DMS153 treated with DMSO at 0.1 percent for 48 hours (cell line): Measurements from ENCODE around the gene ZNF66.
"Not testable (repeated sequence)": the region's sequence is repeated elsewhere in the genome, so short reads cannot be mapped to it uniquely, and the experiment has no call there.

ENCODE experiments used
- DNase-seq: peaks from one replicate; lab custom pipeline; 2025; ENCODE audit not compliant: unreplicated experiment; lab: John Stamatoyannopoulos, UW

ZNF66 gene

DNA sequence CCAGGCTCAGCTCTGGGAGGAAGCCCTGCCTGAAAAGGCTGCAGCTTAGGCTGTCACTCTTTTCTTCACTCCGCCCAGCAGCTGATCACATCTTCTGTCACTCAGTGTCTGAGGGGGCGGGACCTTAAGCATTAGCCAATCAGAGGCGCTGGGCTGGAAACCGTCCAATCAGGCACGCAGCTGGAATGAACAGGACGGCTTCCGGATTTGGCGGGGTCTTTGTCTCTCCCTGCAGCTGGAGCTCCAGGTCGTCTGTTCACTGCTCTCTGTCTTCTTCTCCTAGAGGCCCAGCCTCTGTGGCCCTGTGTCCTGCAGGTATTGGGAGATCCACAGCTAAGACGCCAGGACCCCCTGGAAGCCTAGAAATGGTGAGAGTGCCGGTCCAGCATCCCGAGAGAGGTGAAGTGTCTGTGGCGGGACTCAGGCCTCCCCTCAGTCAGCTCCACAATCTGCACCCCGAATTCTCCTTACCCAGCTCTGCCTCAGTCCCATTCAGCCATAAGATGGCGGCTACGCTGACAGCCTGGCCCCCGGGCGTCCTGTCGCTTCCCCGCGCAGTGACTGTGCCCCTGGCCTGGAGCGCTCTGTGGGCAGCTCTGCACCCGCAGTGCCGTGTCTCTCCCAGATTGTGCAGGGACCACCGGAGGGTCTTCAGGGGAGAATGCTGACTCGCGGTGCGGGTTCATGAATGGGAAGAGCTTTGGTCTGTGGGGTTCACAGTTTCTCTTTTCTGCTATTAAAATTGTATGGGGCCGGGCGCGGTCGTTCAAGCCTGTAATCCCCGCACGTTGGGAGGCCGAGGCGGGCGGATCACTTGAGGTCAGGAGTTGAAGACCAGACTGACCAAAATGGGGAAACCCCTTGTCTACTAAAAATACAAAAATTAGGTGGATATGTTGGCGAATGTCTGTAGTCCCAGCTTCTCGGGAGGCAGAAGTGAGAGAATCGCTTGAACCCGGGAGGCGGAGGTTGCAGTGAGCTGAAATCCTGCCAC lies at the start of gene ZNF66:
ZNF66 (plus strand) TSS at position 222 of the 994 bp plus-strand sequence; CDS start at position 366, 144 bp downstream.
- peak; percentile 70 for DNase-seq

DNA sequence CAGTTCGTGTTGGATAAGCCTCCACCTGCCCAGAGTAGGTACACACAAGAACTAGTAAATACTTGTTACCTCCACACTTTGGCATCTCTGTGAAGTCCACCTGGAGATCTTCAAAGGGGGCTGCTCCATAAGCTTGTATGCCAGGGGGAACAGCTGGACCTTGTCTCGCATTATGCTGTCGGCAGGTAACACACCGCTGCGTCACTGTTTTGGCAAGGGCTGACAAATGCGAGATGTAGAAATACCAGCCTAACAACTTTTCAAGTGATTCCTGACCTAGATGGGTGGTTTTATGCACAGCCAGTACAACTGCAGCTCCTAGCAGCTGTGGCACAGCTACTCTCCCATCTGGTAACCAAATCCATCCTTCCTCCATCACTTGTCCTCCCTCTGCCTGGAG lies 25.9 kb upstream of the ZNF66 start:
- not testable (repeated sequence) for DNase-seq

DNA sequence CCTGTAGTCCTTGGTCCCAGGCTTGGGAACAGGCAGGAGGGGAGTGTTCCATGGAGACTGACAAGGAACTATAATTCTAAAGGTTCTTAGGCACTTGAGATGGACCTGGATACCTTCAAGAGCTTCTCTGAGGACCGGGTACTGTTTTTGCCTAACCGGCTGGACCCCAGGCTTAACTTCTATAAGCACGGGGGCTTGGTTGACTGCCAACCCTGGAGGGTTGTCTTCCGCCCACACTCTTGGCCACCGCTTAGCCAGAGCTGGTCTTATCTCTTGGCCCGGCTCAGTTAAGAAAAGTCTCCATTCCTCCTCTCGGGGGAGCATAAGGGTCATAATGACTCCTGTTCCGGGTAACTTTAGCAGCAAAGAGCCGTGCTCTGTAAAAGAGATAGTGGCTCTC lies 23.8 kb upstream of the ZNF66 start:
- not testable (repeated sequence) for DNase-seq

DNA sequence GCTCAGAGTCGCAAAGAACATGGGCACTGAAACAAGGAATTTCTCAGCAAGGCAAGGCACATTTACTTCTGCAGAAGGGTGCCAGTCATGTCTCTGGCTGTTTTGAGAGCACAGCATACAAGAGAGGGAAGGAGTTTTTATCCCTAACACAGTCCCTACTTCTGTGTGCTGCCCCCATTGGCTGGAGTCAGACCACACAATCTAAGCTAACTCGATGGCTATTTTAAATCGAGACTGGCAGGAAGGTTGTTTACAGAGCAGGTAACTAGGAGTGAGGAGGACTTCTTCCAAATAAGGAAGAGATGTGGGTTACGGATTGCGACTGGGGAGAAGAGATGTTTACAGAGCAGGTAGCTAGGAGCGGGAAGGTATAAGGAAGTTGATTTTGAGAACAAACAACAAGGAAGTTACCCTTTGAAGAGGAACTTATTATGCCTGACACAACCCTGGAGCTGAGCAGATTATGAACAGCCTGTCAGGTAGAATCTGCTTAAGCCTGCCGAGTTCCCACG lies 6.8 kb upstream of the ZNF66 start:
- not testable (repeated sequence) for DNase-seq

- no peak for DNase-seq
Observed at GRCh38 chr19:20787786-20788185, 11.7 kb downstream of the ZNF66 start.

DNA sequence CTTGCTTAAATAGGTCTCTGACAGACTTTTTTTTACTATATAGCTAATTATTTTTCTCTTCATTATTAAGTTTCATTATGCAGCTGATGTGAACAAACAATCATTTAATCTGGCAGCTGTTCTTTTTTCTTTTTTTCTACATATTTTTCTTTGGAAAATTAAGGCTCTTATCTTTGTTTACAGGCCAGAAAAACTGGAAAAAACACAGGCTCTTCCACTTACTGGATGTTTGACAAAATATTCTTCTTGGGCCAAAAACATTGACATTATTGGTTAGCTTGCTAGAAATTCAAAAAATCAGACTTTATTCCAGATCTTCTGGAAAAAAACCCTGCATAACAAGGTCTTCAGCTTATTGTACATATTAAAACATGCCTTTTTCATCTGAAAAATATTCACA lies 15.7 kb downstream of the ZNF66 start:
- no peak for DNase-seq

DNA sequence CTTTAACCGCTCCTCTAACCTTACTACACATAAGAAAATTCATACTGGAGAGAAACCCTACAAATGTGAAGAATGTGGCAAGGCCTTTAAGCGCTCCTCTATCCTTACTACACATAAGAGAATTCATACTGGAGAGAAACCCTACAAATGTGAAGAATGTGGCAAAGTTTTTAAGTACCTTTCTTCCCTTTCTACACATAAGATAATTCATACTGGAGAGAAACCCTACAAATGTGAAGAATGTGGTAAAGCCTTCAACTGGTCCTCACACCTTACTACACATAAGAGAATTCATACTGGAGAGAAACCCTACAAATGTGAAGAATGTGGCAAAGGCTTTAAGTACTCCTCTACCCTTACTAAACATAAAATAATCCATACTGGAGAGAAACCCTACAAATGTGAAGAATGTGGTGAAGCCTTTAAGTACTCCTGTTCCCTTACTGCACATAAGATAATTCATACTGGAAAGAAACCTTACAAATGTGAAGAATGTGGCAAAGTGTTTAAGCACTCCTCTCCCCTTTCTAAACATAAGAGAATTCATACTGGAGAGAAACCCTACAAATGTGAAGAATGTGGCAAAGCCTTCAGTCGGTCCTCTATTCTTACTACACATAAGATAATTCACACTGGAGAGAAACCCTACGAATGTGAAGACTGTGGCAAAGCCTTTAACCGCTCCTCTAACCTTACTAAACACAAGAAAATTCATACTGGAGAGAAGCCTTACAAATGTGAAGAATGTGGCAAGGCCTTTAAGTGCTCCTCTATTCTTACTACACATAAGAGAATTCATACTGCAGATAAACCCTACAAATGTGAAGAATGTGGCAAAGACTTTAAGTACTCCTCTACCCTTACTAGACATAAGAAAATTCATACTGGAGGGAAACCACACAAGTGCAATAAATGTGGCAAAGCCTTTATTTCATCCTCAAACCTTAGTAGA lies 30.5 kb downstream of the ZNF66 start:
- not testable (repeated sequence) for DNase-seq

DNA sequence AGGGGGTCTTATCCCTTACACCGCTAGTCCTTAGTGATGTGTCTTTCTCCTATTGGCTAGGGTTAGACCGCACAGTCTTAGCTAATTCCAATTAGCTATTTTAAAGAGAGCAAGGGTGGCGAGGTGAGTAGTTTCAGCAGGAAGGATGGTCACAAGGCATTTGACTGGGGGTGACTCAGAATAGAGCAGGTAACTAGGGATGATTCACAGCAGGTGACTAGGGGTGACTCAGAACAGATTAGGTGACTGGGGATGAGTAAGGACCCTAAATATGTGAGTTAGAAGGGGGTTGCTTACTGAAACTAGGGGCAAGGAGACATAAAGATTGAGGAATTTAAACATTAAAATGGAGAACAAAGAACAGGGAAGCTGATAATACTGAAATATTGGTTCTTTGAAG lies 64.3 kb downstream of the ZNF66 start:
- no peak for DNase-seq
